Caki2 (cell line): ENCODE data around the gene TENT4A. TPM values are rescaled to one million over a fixed set of nuclear protein-coding genes. Genes with fewer than 3 reads are reported as not detected.

Experiments used
- DNase-seq: peaks from one replicate; pipeline ENCODE4 v3.0.0-alpha.2; 2015; ENCODE audit warnings: low read depth
- in situ Hi-C: cut with HindIII; loops from 2 replicates; pipeline ENCODE4 v1.10.0; 2016; ENCODE audit warnings: low sequenced_read_pairs, low pct_unique_long_range_greater_than_20kb, mixed read lengths
- total RNA-seq: library from RNA; depleted of rRNA; stranded (reverse); fragments of >200 nt; shearing (Covaris generic); gene quantifications from 2 replicates; pipeline ENCODE4 v1.2.3, GENCODE V29; 2014; ENCODE audit warnings: low replicate concordance; rRNA removed

TENT4A gene
- total RNA-seq, 1 experiment from 2014 or later: 6.2 TPM

GRCh38 chr5:6805841-6806240 is 92.6 kb downstream of the TENT4A start:
- in situ Hi-C loops: no loop called here
- DNase-seq: no peak

Other genes with a start within 250 kb of the TENT4A start
- 38.3 and 40.5 TPM in 2 replicates for gene NSUN2, start 80.4 kb upstream of the TENT4A start, total RNA-seq
- gene SRD5A1, start 80.0 kb upstream of the TENT4A start, total RNA-seq: 54.2 and 69.0 TPM in 2 replicates